Breast epithelium (tissue), 4 donors: ENCODE measurements around the gene OTOG. TPM values are rescaled to one million over a fixed set of nuclear protein-coding genes. Genes with fewer than 3 reads are reported as not detected.

Source experiments
- DNase-seq, 2 donors: peaks; one replicate each; pipeline ENCODE4 v3.0.0-alpha.2; 2019; ENCODE audit warnings: low spot score in 2 of 2
- H3K27ac ChIP-seq, 2 donors: fragments of 200-600 bp; sonication (generic) in 1 of 2; one replicate each; pipeline ENCODE4 v1.5.1; 2016 to 2019; ENCODE audit warnings: mild to moderate bottlenecking in 1 of 2
- H3K27me3 ChIP-seq, 2 donors: fragments of 200-600 bp; sonication (generic) in 1 of 2; one replicate each; pipeline versions ENCODE4 v1.5.1 to v1.6.0; 2017 to 2019; ENCODE audit warnings: control low read depth in 1 of 2, mild to moderate bottlenecking in 1 of 2
- H3K36me3 ChIP-seq: fragments of 200-600 bp; one replicate; pipeline ENCODE4 v1.5.1; 2019
- H3K4me1 ChIP-seq, 2 donors: fragments of 200-600 bp; sonication (generic); one replicate each; pipeline ENCODE4 v1.5.1; 2016 to 2019; ENCODE audit warnings: control low read depth in 1 of 2
- H3K4me3 ChIP-seq, 3 donors: fragments of 200-600 bp; sonication (generic); 1 replicate in 2 of 3; 2 replicates in 1 of 3; pipeline ENCODE4 v1.5.1; 2016 to 2019; ENCODE audit warnings: mild to moderate bottlenecking in 3 of 3, moderate library complexity in 2 of 3
- H3K9me3 ChIP-seq, 2 donors: fragments of 200-600 bp; sonication (generic) in 1 of 2; one replicate each; pipeline ENCODE4 v1.5.1; 2016 to 2019; ENCODE audit warnings: control low read depth in 1 of 2
- CTCF ChIP-seq, 3 donors: fragments of 450-650 bp; IDR thresholded peaks; one replicate each; pipeline ENCODE4 v1.5.1; 2016 to 2017; ENCODE audit warnings: antibody characterized with exemption in 3 of 3, mild to moderate bottlenecking in 3 of 3, moderate library complexity in 3 of 3
- POLR2A ChIP-seq: fragments of 450-650 bp; IDR thresholded peaks from one replicate; pipeline ENCODE4 v1.6.1; 2016; ENCODE audit warnings: antibody characterized with exemption, mild to moderate bottlenecking, moderate library complexity
- POLR2AphosphoS5 ChIP-seq, 3 donors: sonication (generic); formaldehyde crosslinking; IDR thresholded peaks; one replicate each; pipeline ENCODE4 v1.6.1; 2017; ENCODE audit warnings: antibody characterized with exemption in 3 of 3
- intact Hi-C: fragments of 100-400 bp; cut with DNase I; formaldehyde crosslinking; loops from one replicate; pipeline ENCODE4 v1.15.1; 2023; ENCODE audit warnings: low total_unique reads
- total RNA-seq, 3 donors: library from RNA; depleted of rRNA; stranded (reverse); fragments of >200 nt; gene quantifications; one replicate each; pipeline ENCODE4 v1.1.0, GENCODE V29; 2016

The OTOG gene
- total RNA-seq, 3 donors from 2014 or later, result not detected

GRCh38 chr11:17608821-17609220, 61.8 kb downstream of the OTOG start:
- intact Hi-C loops, result loop anchor here (5.0 kb wide), 1 partner anchor 1568 kb away; no protein-coding TSS in a partner anchor

GRCh38 chr11:17609291-17610084, 62.4 kb downstream of the OTOG start:
- DNase-seq, result no peak
- Histone ChIP-seq H3K36me3 (no peaks in the 10 kb centered on the region), H3K4me1 (no peaks in the 10 kb centered on the region), H3K27ac (no peak overlapping the region), H3K9me3 (no peaks in the 10 kb centered on the region), H3K4me3 (no peak overlapping the region), H3K27me3 (no peaks in the 10 kb centered on the region)
- TF ChIP-seq POLR2AphosphoS5 (IDR thresholded peaks at IDR 0.05) (no peak), CTCF (IDR thresholded peaks at IDR 0.05) (no peak), POLR2A (no peak)
- intact Hi-C loops, result loop anchor here (5.0 kb wide), 1 partner anchor 1568 kb away; no protein-coding TSS in a partner anchor

More at GRCh38 chr11:17608821-17609220, 61.8 kb downstream of the OTOG start:
- no peaks in the 10 kb centered on the region for H3K36me3 ChIP-seq
- no peak overlapping the region for H3K27ac ChIP-seq
- H3K4me1 ChIP-seq, result no peaks in the 10 kb centered on the region
- no peak overlapping the region for H3K4me3 ChIP-seq
- no peak for DNase-seq
- no peaks in the 10 kb centered on the region for H3K9me3 ChIP-seq
- TF ChIP-seq POLR2A (no peak), CTCF (IDR thresholded peaks at IDR 0.05) (no peak), POLR2AphosphoS5 (IDR thresholded peaks at IDR 0.05) (no peak)
- no peaks in the 10 kb centered on the region for H3K27me3 ChIP-seq

GRCh38 chr11:17610085-17610894, 63.2 kb downstream of the OTOG start:
- Histone ChIP-seq H3K4me1 (no peaks in the 10 kb centered on the region), H3K36me3 (no peaks in the 10 kb centered on the region), H3K9me3 (no peaks in the 10 kb centered on the region), H3K27ac (no peak overlapping the region), H3K4me3 (no peak overlapping the region), H3K27me3 (no peaks in the 10 kb centered on the region)
- DNase-seq, result no peak
- intact Hi-C loops, result no loop called here
- TF ChIP-seq POLR2AphosphoS5 (IDR thresholded peaks at IDR 0.05) (no peak), CTCF (IDR thresholded peaks at IDR 0.05) (no peak), POLR2A (no peak)

GRCh38 chr11:17611049-17611448, 64.0 kb downstream of the OTOG start:
- intact Hi-C loops, result loop anchor here (1.0 kb wide), 1 partner anchor 23 kb away; no protein-coding TSS in a partner anchor
- no peaks in the 10 kb centered on the region for H3K27me3 ChIP-seq

More at GRCh38 chr11:17611049-17611448, 64.0 kb downstream of the OTOG start:
- H3K36me3 ChIP-seq, result no peaks in the 10 kb centered on the region
- H3K4me3 ChIP-seq, result no peak overlapping the region
- H3K4me1 ChIP-seq, result no peaks in the 10 kb centered on the region
- H3K9me3 ChIP-seq, result no peaks in the 10 kb centered on the region
- TF ChIP-seq POLR2A (no peak), CTCF (IDR thresholded peaks at IDR 0.05) (no peak), POLR2AphosphoS5 (IDR thresholded peaks at IDR 0.05) (no peak)
- H3K27ac ChIP-seq, result no peak overlapping the region
- no peak for DNase-seq
